ENCODE results near the gene RABEP2.
"Not testable (repeated sequence)": the region's sequence is repeated elsewhere in the genome, so short reads cannot be mapped to it uniquely, and the experiment has no call there.

Gene RABEP2

GRCh38 chr16:28876973-28877654 lies 47.9 kb downstream of the RABEP2 start:
- no peak for DNase-seq

- no peak for DNase-seq
Measured at GRCh38 chr16:28876019-28876659, 48.9 kb downstream of the RABEP2 start.

GRCh38 chr16:28875134-28876018 lies 49.7 kb downstream of the RABEP2 start:
- DNase-seq = no peak

GRCh38 chr16:28874406-28874805 lies 50.6 kb downstream of the RABEP2 start:
- DNase-seq = no peak

- DNase-seq = peak; percentile 67
Measured at GRCh38 chr16:28873543-28874201, 51.4 kb downstream of the RABEP2 start.

- no peak for DNase-seq
Measured at GRCh38 chr16:28872952-28873351, 52.1 kb downstream of the RABEP2 start.

- DNase-seq = no peak
Measured at GRCh38 chr16:28869201-28869600, 55.8 kb downstream of the RABEP2 start.

GRCh38 chr16:28867646-28868045 lies 57.4 kb downstream of the RABEP2 start:
- not testable (repeated sequence) for DNase-seq

- no peak for DNase-seq
Measured at GRCh38 chr16:28867241-28867640, 57.8 kb downstream of the RABEP2 start.

GRCh38 chr16:28866454-28866804 lies 58.6 kb downstream of the RABEP2 start:
- DNase-seq = no peak

- no peak for DNase-seq
Measured at GRCh38 chr16:28865722-28866453, 59.1 kb downstream of the RABEP2 start.

- no peak for DNase-seq
Measured at GRCh38 chr16:28865001-28865688, 59.9 kb downstream of the RABEP2 start.

GRCh38 chr16:28863929-28864793 lies 60.9 kb downstream of the RABEP2 start:
- DNase-seq = peak; percentile 28

GRCh38 chr16:28859326-28859725 lies 65.7 kb downstream of the RABEP2 start:
- DNase-seq = no peak

- DNase-seq = no peak
Measured at GRCh38 chr16:28858421-28858820, 66.6 kb downstream of the RABEP2 start.
